ENCODE results near the gene SYNE2. TPM values are rescaled to one million over a fixed set of nuclear protein-coding genes. Genes with fewer than 3 reads are reported as not detected.

SYNE2 gene
- total RNA-seq, 1 donor from 2014 or later = 93.6 TPM

- peak; percentile 23 for DNase-seq
Observed at GRCh38 chr14:63960926-63961567, 108.2 kb downstream of the SYNE2 start.

GRCh38 chr14:63962906-63963305, 110.1 kb downstream of the SYNE2 start:
- no peak for DNase-seq

- DNase-seq = no peak
Observed at GRCh38 chr14:63963439-63963838, 110.6 kb downstream of the SYNE2 start.

- DNase-seq = no peak
Observed at GRCh38 chr14:63964113-63964512, 111.3 kb downstream of the SYNE2 start.

- no peak for DNase-seq
Observed at GRCh38 chr14:63966407-63966806, 113.6 kb downstream of the SYNE2 start.

GRCh38 chr14:63972323-63972932, 119.6 kb downstream of the SYNE2 start:
- no peak for DNase-seq

GRCh38 chr14:63974176-63974575, 121.4 kb downstream of the SYNE2 start:
- no peak for DNase-seq

- no peak for DNase-seq
Observed at GRCh38 chr14:63981569-63981968, 128.8 kb downstream of the SYNE2 start.

- no peak for DNase-seq
Observed at GRCh38 chr14:63982156-63982555, 129.4 kb downstream of the SYNE2 start.

GRCh38 chr14:63982629-63983028, 129.8 kb downstream of the SYNE2 start:
- DNase-seq = no peak

GRCh38 chr14:63986789-63987533, 134.2 kb downstream of the SYNE2 start:
- DNase-seq = peak; percentile 19

- DNase-seq = no peak
Observed at GRCh38 chr14:63988579-63988978, 135.8 kb downstream of the SYNE2 start.

- no peak for DNase-seq
Observed at GRCh38 chr14:63991833-63992232, 139.0 kb downstream of the SYNE2 start.

- DNase-seq = no peak
Observed at GRCh38 chr14:63992858-63993257, 140.1 kb downstream of the SYNE2 start.

- peak; percentile 23 for DNase-seq
Observed at GRCh38 chr14:63993992-63994391, 141.2 kb downstream of the SYNE2 start.

- no peak for DNase-seq
Observed at GRCh38 chr14:63995285-63995684, 142.5 kb downstream of the SYNE2 start.

GRCh38 chr14:63996016-63996415, 143.2 kb downstream of the SYNE2 start:
- peak; percentile 56 for DNase-seq

- DNase-seq = peak; percentile 82
Observed at GRCh38 chr14:63996625-63997220, 143.9 kb downstream of the SYNE2 start.

GRCh38 chr14:64000749-64001148, 147.9 kb downstream of the SYNE2 start:
- DNase-seq = no peak

- no peak for DNase-seq
Observed at GRCh38 chr14:64005822-64006221, 153.0 kb downstream of the SYNE2 start.

GRCh38 chr14:64008016-64008415, 155.2 kb downstream of the SYNE2 start:
- DNase-seq = no peak

- DNase-seq = no peak
Observed at GRCh38 chr14:64012003-64012402, 159.2 kb downstream of the SYNE2 start.

GRCh38 chr14:64012720-64013119, 159.9 kb downstream of the SYNE2 start:
- no peak for DNase-seq

- no peak for DNase-seq
Observed at GRCh38 chr14:64025479-64025878, 172.7 kb downstream of the SYNE2 start.
